Measurements from ENCODE around the gene SLC23A1.
"Not testable (repeated sequence)": the region's sequence is repeated elsewhere in the genome, so short reads cannot be mapped to it uniquely, and the experiment has no call there.

The SLC23A1 gene

GRCh38 chr5:139388198-139388821, 5.2 kb upstream of the SLC23A1 start:
- no peak for DNase-seq

DNA sequence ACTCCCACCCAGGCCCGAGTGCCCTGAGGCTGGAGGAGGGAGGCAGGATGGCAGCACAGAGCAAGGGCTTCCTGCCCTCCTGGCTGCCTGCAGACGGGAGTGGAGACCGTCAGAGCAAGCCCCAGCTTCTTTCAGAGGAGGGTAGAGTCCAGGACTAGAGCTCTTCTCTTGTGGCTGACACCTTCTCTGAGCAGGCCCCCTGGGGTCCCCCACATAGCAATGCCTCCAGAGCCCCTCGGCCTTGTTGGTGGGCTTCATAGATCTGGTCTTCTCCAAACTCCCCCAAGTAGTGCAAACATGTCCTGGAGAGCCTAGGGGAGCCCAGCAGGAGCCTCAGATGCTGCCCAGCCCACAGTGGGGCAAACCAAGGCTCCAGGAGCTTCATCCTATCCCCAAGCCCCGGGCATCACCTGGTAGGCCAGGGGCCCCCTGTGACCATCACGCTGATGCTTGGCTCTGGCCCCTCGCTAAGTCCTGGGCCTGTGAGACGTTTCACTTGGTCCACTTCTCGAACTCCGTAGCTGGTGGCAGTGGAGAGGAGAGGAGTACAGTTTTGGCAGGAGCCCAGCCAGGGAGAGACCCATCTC, 4.6 kb upstream of the SLC23A1 start:
- no peak for DNase-seq

- not testable (repeated sequence) for DNase-seq
These were observed 3.9 kb upstream of the SLC23A1 start for GRCh38 chr5:139386956-139387355.

GRCh38 chr5:139386050-139386438, 2.9 kb upstream of the SLC23A1 start:
- DNase-seq: no peak

DNA sequence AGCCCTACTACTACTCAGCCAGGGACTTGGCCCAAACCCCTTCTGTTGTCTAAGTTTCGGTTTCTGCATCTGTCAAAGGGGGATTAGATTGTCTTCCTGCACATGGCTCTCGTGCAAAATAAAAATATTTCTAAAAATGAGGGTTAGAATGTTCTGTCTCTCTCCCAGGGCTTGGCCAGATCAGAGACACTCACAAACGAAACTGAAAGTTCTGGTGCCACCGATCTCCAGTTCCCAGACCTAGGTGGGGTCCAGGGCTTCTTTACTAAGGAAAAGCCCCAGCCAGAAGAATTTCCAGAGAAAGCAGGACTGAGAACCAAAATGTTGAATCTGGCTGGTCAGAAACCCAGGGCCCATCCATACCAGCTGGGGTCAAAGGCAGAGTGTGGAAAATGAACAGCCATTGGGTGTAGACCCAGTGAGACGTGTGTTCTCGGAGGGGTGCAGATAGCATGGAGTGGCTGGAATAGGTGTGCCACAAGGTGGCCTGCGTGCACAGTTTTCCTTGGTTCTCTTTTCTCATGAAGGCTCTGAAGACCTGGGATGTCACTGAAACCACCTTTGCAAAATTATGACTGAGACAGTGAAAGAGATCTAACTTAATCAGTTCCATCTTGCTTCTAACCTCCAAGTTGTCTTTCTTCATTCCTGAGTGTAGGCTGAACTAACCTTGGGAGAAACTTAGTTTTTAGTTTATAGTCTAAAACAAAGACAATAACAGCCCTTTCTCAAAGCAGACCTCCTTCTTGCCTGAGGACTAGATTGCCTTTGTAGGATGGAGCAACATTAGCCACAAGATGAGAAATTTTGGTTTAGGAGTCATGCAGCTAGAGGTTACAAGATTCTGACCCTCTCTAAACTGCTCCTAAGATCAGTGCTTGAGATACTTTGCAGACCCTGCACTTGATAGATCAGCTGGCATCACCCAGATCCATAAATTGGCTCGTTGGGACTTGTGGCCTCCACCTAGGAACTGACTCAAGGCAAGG, 2.3 kb upstream of the SLC23A1 start:
- no peak for DNase-seq

DNA sequence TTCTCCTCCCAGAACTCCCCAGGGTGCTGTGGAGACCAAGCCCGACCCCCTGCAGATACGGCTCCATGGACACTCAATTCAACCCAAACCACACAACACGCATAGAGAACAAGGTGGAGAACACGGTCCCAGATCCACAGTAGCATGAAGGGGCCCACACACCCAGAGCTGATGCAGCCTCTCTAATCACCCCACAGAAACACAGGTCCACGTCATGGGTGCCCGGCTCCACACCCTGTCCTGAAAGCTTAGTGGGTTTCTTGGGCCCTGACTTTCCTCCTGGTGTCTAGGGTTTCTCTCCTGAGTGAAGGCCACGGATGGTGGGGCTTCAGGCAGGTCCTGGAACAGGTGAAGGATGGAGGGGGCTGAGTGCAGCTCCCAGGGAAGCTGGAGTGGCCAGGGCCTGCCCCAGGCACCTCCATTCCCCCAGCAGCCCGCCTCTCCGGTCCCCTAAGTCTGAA, 1.5 kb upstream of the SLC23A1 start:
- no peak for DNase-seq

DNA sequence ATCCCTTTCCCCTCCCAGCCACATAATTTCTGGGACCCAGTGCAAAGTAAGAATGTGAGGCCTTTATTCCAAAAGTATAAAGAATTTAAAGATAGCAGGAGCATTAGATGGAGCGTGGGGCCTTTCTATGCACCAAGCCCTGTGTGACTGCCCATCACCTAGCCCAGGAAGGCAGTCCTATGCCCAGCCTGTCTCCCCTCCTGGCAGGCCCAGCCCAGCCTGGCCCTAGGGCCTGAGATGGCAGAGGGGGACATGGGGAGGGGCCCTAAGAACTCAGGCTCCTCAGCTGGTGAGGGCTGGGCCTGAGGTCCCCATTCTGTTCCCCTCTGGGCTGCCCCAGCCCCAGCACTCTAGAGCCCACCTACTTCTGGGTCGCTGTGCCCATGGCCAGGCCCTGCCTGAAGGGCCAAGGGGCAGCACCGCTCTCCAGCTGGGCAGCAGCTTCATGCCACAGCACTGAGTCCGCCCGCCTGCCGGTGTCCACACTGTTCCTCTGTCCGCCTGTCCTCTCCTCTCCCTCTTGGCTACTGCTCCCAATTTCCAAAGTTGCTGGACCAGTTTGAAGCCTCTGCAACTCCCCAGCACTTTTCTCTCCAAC, 995 bp upstream of the SLC23A1 start:
- DNase-seq: no peak

- DNase-seq: no peak
These were observed 290 bp downstream of the SLC23A1 start for GRCh38 chr5:139382807-139383206.

DNA sequence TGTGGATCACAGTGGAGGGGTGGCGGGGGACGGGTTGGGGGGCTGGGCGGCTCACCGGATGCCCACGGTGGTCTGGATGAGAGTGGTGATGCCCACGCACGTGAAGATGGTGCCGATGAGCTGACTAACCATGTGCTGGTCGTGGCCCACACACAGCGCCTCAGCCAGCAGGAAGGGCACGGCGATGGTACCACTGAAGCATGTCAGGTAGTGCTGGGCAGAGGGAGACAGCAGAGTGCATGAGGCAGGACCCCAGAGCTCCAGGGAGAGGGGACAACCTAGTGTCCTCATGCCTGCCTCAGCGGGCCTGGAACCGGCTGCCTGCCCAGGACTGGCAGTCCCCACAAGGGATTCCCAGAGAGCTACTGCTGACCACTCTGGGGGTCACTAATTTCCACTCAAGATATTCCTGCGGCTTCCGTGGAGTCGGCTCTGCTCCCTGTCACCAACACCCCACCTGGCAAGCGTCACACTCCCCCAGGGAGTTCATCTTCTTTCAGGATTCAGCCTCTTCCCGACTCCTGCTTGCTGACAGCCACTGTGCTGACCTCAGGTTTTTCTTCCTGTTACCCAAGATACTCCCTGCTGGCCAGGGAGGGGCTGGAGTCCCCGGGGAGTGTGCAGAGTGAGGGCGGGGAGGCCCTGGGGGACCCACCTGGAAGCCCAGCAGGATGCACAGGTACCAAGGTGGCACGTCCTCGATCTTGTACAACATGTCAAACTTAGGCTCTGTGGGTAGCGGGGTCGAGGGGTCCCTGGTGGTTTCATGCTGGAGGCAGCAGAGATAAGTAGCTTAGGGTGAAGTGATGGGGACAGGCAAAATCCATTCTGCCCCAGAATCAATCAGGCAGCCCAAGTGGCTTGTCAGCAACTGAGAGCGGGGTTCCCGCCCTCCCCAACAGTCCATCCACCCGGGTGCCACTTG, 998 bp downstream of the SLC23A1 start:
- no peak for DNase-seq

GRCh38 chr5:139379626-139380449, 3.3 kb downstream of the SLC23A1 start:
- no peak for DNase-seq

- no peak for DNase-seq
These were observed 4.1 kb downstream of the SLC23A1 start for GRCh38 chr5:139378941-139379361.

- DNase-seq: no peak
These were observed 4.8 kb downstream of the SLC23A1 start for GRCh38 chr5:139378101-139378825.

GRCh38 chr5:139377226-139377625, 5.9 kb downstream of the SLC23A1 start:
- DNase-seq: no peak

- no peak for DNase-seq
These were observed 6.7 kb downstream of the SLC23A1 start for GRCh38 chr5:139376364-139376763.

GRCh38 chr5:139374909-139375308, 8.2 kb downstream of the SLC23A1 start:
- DNase-seq: no peak

DNA sequence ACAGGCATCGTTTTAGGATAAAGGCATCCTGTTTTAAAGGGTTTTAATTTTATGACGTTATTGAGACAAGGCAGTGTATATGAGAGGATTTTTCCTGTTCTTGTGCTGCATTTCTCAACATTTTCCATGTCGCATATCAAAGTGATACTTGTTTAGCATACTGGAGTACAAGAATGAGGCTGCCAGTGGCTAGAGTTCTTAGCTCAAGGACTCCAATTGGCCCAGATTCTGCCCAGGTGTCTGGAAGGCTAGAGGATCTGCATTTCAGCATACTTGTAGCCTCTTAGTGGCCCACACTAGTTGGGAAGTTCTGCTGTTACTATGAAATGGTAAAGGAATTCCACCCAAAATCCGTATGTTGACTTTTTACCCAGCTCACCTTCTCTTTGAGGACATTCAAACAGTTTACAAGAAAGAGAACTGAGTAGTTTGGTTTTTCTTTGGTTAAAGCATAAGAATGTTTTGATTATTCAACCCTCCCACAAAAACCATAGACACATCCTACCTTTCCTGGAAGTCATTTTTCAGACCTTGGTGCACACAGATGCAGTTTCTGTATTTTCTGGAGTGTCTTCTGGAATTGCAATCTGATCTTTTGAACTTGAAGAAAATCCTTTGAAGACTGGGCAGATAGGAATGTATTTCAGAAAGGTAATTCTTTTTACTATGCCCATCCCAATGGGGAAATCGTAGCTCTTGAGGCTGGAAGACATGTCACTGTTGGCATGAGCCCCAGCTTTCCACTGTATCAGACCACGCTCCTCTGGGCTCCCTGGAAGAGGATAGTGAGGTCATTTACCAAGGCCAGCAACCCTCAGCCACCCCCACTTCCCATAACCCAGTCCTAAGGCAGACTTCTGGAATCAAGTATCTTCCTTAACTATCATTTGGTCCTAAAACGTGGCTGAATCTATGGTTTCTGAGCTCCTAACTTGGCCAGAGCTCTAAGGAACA, 11.3 kb downstream of the SLC23A1 start:
- no peak for DNase-seq

DNA sequence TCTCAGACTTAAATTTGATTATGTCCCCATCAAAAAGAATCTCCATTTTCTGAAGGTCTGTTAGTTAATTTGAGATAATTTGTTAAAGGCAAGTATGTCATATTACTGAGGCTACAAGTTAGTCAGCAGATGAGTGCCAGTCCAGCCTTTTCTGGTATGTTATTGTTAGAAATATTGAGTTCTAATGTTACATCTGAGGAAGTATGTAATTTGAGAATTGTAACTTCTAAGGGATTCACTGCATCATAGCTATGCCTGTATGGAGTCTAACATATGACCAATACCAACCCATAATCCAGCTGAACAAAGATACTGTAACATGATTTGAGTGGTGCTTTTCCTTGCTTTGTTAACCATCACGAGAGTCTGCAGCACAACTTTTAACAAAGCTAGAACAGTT, 13.9 kb downstream of the SLC23A1 start:
- no peak for DNase-seq

- no peak for DNase-seq
These were observed 14.5 kb downstream of the SLC23A1 start for GRCh38 chr5:139368613-139369012.

DNA sequence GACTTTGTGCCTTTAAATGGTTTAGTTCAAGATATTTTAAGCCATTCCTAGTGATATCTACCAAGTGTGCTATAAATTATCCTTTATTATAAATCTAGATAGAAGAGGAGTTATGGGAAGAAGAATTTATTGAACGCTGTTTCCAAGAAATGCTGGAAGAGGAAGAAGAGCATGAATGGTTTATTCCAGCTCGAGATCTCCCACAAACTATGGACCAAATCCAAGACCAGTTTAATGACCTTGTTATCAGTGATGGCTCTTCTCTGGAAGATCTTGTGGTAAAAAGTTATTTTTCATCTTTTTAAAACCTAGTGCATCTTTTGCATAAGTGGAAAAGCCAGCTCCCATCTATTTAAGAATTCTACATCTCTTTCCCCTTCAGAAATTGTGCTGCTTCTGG, 18.6 kb downstream of the SLC23A1 start:
- no peak for DNase-seq
